ENCODE data around the gene PPP1R9A. TPM values are rescaled to one million over a fixed set of nuclear protein-coding genes. Genes with fewer than 3 reads are reported as not detected.

PPP1R9A gene
- total and polyA plus RNA-seq, 12 donors, result 1.4 to 41.9 (median 29.1) TPM

DNA sequence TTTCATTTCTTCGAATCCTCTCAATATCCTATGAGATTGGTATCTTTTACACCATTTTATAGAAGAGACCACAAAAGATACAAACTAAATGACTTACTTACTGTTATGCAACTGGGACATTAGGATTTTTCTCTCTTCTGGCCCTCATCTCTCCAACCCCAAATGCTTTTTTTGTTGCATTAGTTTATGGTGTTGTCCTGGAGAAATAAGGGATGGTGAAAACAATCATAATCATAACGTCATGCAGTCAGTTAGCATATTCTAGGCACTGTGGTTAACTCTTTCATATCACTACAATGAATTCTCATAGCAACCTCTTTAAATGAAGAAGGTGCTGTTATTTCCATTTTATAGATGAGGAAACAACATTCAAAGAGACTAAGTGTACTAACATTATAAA, 312.3 kb downstream of the PPP1R9A start:
- H3K27ac ChIP-seq, result no peak overlapping the region
- H3K36me3 ChIP-seq, result no peaks in the 10 kb centered on the region
- H3K9me3 ChIP-seq, result peaks cover 0 to 9% (median 0%) of the 10 kb centered on the region in 11 donors
- intact Hi-C loops (cut with DNase I), result no loop called here
- TF ChIP-seq, protein P1, sequence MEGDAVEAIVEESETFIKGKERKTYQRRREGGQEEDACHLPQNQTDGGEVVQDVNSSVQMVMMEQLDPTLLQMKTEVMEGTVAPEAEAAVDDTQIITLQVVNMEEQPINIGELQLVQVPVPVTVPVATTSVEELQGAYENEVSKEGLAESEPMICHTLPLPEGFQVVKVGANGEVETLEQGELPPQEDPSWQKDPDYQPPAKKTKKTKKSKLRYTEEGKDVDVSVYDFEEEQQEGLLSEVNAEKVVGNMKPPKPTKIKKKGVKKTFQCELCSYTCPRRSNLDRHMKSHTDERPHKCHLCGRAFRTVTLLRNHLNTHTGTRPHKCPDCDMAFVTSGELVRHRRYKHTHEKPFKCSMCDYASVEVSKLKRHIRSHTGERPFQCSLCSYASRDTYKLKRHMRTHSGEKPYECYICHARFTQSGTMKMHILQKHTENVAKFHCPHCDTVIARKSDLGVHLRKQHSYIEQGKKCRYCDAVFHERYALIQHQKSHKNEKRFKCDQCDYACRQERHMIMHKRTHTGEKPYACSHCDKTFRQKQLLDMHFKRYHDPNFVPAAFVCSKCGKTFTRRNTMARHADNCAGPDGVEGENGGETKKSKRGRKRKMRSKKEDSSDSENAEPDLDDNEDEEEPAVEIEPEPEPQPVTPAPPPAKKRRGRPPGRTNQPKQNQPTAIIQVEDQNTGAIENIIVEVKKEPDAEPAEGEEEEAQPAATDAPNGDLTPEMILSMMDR (IDR thresholded peaks at IDR 0.05), result no peak
- ATAC-seq, result no peak
- 73 to 74% methylated on average over 2 of the region's 2 CpGs for WGBS, 2 donors
- H3K4me1 ChIP-seq, result no peaks in the 10 kb centered on the region
- no peak overlapping the region for H3K4me3 ChIP-seq
- no peak for DNase-seq
- H3K27me3 ChIP-seq, result no peaks in the 10 kb centered on the region

DNA sequence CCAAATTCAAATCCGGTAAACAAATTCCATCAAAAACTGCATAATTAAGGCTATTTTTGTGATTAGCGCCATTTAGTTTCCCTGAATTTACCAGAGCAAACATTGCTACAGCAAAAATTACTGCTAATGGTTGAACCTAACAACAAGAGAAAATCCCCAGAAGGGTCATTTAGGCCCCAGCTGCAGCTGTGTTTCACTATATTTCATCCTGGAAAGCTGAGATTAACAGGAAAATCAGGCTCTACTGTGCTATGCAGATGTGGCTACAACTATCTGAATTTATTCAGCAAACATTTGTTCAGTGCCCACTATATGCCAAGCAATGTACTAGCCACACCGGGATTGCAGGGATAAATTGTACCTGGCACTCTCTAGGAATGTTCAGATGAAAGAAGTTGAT, 312.9 kb downstream of the PPP1R9A start:
- TF ChIP-seq, protein P1 (IDR thresholded peaks at IDR 0.05), result no peak
- intact Hi-C loops (cut with DNase I), result no loop called here
- Histone ChIP-seq H3K4me1 (no peaks in the 10 kb centered on the region), H3K4me3 (no peak overlapping the region), H3K9me3 (peaks cover 0 to 9% (median 0%) of the 10 kb centered on the region in 11 donors), H3K36me3 (no peaks in the 10 kb centered on the region), H3K27me3 (no peaks in the 10 kb centered on the region), H3K27ac (no peak overlapping the region)
- 79 to 88% methylated on average over 3 of the region's 3 CpGs for WGBS, 2 donors
- DNase-seq (no peak), ATAC-seq (no peak)

DNA sequence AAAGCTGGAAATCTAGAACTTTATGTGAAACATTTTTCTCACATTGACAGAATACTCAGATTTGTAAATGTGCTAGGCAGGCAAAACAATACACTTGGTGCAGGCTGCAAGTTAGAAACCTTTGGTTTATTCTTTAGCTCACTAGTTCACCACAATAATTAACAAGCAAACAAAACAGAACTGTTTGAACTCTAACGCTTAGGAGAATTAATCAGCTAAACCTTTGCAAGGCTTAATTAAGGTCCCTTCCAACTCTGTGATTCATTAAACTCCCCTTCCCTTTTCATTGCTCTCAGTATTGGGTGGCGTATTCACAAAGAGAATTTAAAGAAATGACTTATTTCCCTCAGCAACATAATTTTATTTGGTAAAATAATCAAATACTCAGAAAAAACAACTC, 317.9 kb downstream of the PPP1R9A start:
- 92 to 96% methylated on average over 2 of the region's 2 CpGs for WGBS, 2 donors
- no peak overlapping the region for H3K4me3 ChIP-seq
- no peak for ATAC-seq
- H3K9me3 ChIP-seq, result peaks cover 0 to 5% (median 0%) of the 10 kb centered on the region in 11 donors
- no peak for DNase-seq
- H3K4me1 ChIP-seq, result no peaks in the 10 kb centered on the region
- intact Hi-C loops (cut with DNase I), result no loop called here
- no peaks in the 10 kb centered on the region for H3K27me3 ChIP-seq
- peaks cover 0 to 12% (median 0%) of the 10 kb centered on the region in 9 donors for H3K36me3 ChIP-seq
- TF ChIP-seq, protein P1 (IDR thresholded peaks at IDR 0.05), result no peak
- H3K27ac ChIP-seq, result no peak overlapping the region

DNA sequence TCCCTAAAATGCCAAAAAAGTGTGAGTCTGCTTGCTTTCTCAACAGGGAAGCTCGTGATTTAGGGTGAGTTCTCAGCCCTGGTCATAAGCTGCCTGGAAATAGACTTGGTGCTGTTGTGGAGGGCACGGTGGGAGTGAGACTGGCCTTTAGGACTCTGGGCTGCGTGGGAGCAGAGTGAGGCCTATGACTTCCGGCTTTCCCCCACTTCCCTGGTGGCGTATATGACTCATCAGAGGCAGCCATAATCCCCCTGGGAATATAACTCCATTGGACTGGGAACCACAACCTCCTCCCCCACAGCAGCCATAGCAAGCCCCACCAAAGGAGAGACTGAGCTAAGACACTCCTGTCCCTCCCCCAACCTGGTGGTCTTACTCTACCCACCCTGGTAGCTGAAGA, 321.9 kb downstream of the PPP1R9A start:
- WGBS, 2 donors, result 87 to 88% methylated on average over 5 of the region's 5 CpGs
- ATAC-seq (no peak), DNase-seq (no peak)
- H3K4me3 ChIP-seq, result no peak overlapping the region
- H3K27me3 ChIP-seq, result no peaks in the 10 kb centered on the region
- H3K27ac ChIP-seq, result no peak overlapping the region
- no peaks in the 10 kb centered on the region for H3K4me1 ChIP-seq
- TF ChIP-seq, protein P1 (IDR thresholded peaks at IDR 0.05), result no peak
- peaks cover 0 to 12% (median 0%) of the 10 kb centered on the region in 9 donors for H3K36me3 ChIP-seq
- intact Hi-C loops (cut with DNase I), result no loop called here
- peaks cover 0 to 5% (median 0%) of the 10 kb centered on the region in 11 donors for H3K9me3 ChIP-seq

Data from heart right ventricle (tissue), 16 donors.